Epithelial cell of proximal tubule (primary cell): ENCODE data around the gene CCL2. TPM values are rescaled to one million over a fixed set of nuclear protein-coding genes. Genes with fewer than 3 reads are reported as not detected.

Experiments
- DNase-seq: peaks from one replicate; pipeline ENCODE4 v3.0.0-alpha.2; 2011; ENCODE audit warnings: low read depth
- H3K4me3 ChIP-seq: 2 replicates; pipeline ENCODE4 v1.5.1; 2011; ENCODE audit warnings: low read depth, mild to moderate bottlenecking, low read length
- total RNA-seq: library from RNA; depleted of rRNA; stranded (reverse); fragments of >200 nt; gene quantifications from 2 replicates; pipeline ENCODE4 v1.2.3, GENCODE V29; 2015
- TF ChIP-seq, protein P1 (sequence below): conservative IDR thresholded peaks from 2 replicates; pipeline ENCODE4 v1.5.1; 2012; ENCODE audit warnings: low read depth, mild to moderate bottlenecking, low read length

CCL2 gene
- total RNA-seq, 1 donor from 2014 or later = 35.7 TPM

DNA sequence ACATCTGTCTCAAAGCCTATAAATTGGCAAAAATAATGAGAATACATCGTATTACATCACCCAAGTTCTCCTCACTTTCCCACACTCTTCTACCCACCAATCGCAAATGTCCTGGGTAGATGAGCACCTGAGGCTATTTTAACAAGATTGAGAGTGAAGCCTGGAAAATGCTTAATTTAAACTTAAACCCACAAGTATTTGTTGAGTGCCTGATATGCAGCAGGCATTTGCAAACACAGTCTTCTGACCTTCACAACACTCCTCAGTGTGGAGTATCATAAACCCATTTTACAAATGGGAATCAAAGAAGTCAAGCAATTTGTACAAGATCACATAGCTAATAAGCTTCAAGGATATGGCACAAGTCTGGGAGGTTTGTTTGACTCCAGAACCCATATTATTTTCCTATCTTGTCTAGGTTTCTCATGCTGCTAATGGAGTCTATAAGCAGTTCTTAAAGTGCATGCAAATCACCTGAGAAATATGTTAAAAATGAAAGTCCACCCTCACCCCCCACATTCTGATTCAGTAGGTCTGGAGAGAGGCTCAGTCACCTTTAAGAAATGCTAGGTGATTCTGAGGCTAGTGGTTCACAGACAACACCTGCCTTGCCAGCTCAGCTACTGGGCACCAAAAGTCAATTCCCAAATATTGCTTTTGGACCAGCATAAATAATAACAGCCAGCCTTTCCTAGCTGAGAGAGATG, 34.9 kb upstream of the CCL2 start:
- no peak for DNase-seq
- TF ChIP-seq, protein P1, sequence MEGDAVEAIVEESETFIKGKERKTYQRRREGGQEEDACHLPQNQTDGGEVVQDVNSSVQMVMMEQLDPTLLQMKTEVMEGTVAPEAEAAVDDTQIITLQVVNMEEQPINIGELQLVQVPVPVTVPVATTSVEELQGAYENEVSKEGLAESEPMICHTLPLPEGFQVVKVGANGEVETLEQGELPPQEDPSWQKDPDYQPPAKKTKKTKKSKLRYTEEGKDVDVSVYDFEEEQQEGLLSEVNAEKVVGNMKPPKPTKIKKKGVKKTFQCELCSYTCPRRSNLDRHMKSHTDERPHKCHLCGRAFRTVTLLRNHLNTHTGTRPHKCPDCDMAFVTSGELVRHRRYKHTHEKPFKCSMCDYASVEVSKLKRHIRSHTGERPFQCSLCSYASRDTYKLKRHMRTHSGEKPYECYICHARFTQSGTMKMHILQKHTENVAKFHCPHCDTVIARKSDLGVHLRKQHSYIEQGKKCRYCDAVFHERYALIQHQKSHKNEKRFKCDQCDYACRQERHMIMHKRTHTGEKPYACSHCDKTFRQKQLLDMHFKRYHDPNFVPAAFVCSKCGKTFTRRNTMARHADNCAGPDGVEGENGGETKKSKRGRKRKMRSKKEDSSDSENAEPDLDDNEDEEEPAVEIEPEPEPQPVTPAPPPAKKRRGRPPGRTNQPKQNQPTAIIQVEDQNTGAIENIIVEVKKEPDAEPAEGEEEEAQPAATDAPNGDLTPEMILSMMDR = no peak
- H3K4me3 ChIP-seq = no peak overlapping the region

DNA sequence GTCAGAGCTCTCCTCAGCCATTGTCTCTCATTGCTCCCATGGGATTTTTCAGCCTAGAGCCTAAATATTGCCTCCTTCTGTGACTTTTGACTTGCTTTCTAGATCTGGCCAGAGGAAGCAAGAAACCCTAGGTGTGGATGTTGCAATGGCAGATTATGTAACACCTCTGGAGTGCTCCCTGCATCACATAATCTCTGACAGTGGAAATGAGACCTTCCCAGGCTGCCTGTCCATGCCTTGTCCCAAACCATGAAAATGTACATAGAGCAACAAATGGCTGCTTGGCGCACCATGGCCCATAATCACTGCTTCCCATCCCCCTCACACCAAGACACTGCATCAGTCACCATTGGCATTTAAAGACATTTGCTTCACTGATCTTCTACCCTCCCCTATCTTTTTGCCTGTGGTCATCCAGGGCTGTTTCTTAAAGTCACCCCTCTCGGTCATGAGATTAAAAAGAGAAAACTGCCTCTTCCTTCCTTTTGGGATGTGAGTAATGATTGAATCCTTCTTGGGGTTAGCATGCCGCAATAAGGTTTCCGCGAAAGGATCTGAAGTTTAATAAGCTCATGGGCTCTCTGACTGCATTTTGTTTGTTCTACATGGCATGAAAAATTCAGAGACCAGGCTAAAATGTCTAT, 34.2 kb upstream of the CCL2 start:
- TF ChIP-seq, protein P1 = no peak
- no peak overlapping the region for H3K4me3 ChIP-seq
- DNase-seq = no peak

GRCh38 chr17:34221411-34221810, 33.7 kb upstream of the CCL2 start:
- TF ChIP-seq, protein P1 = no peak
- DNase-seq = no peak
- H3K4me3 ChIP-seq = no peak overlapping the region

- no peak for DNase-seq
- TF ChIP-seq, protein P1 = no peak
- no peak overlapping the region for H3K4me3 ChIP-seq
Observed at GRCh38 chr17:34222722-34223497, 32.2 kb upstream of the CCL2 start.

DNA sequence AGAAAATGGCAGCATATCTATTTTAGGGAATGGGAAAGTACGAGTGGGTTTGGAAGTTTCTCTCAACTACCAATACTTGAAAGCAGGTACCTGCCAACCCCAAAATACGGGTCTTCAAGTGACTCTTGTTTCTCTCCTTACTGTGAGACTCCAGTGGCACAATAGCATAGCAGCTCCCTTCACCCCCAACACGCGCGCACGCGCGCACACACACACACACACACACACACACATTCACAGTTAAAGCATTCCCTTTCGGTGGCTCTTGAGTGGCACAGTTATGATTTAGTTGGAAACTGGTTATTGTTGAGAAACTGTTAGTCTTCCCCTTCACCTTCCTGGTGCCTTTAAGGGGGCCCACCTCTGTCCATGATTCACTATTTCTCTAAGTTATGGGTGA, 30.0 kb upstream of the CCL2 start:
- no peak overlapping the region for H3K4me3 ChIP-seq
- TF ChIP-seq, protein P1 = no peak
- no peak for DNase-seq

DNA sequence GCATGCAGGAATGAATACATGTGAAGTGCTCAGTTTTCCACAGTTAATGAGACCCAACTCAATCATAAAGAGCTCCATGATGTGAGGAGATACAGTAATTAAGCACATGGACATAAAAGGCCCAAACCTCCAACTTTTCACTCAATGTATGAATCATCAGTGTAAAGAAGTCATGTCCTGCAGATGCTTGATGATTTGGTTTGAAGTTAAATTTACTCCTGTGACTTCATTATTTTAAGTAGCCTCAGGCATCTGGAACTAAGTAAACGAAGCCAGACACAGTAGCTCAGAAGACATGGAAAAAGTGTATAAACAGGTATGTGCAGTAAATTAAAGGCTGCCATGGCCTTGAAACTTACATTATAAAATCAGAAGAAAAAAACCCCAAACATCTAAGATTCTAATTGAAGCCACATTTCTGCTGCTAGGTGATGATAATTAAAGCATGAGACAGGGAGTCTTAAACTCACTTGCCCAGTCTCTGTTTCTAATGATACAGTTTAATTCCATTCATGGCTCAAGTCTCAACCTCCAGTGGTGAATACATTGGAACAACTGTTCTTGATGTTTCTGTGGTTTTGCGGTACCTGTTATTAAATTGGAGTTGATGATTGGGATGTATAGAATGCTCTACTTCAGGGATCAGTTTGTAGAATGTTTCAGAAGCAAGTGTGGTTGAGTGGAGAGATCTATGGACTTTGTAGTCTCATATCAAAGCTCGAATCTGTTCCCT, 28.9 kb upstream of the CCL2 start:
- no peak overlapping the region for H3K4me3 ChIP-seq
- no peak for DNase-seq
- TF ChIP-seq, protein P1 = no peak
